ENCODE measurements around the gene MANEA.
"Not testable (repeated sequence)": the region's sequence is repeated elsewhere in the genome, so short reads cannot be mapped to it uniquely, and the experiment has no call there.

DNA sequence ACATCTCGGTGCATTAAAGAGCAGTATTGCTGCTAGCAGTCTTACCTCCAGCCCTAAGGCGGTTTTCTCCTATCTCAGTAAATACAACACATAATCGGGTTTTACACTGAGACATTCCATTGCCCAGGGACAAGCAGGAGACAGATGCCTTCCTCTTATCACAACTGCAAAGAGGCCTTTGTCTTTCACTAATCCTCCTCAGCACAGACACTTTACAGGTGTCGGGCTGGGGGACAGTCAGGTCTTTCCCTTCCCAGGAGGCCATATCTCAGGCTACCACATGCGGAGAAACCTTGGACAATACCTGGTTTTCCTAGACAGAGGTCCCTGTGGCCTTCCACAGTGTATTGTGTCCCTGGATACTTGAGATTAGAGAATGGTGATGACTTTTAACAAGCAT lies 16.4 kb upstream of the MANEA start:
- TF ChIP-seq POLR2AphosphoS5 (IDR thresholded peaks at IDR 0.05; ENCODE audit: low read depth) = not testable (repeated sequence)
- TF ChIP-seq, protein P1, sequence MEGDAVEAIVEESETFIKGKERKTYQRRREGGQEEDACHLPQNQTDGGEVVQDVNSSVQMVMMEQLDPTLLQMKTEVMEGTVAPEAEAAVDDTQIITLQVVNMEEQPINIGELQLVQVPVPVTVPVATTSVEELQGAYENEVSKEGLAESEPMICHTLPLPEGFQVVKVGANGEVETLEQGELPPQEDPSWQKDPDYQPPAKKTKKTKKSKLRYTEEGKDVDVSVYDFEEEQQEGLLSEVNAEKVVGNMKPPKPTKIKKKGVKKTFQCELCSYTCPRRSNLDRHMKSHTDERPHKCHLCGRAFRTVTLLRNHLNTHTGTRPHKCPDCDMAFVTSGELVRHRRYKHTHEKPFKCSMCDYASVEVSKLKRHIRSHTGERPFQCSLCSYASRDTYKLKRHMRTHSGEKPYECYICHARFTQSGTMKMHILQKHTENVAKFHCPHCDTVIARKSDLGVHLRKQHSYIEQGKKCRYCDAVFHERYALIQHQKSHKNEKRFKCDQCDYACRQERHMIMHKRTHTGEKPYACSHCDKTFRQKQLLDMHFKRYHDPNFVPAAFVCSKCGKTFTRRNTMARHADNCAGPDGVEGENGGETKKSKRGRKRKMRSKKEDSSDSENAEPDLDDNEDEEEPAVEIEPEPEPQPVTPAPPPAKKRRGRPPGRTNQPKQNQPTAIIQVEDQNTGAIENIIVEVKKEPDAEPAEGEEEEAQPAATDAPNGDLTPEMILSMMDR (IDR thresholded peaks at IDR 0.05; ENCODE audit: insufficient read depth, low read length) = not testable (repeated sequence)
- TF ChIP-seq, protein P2, sequence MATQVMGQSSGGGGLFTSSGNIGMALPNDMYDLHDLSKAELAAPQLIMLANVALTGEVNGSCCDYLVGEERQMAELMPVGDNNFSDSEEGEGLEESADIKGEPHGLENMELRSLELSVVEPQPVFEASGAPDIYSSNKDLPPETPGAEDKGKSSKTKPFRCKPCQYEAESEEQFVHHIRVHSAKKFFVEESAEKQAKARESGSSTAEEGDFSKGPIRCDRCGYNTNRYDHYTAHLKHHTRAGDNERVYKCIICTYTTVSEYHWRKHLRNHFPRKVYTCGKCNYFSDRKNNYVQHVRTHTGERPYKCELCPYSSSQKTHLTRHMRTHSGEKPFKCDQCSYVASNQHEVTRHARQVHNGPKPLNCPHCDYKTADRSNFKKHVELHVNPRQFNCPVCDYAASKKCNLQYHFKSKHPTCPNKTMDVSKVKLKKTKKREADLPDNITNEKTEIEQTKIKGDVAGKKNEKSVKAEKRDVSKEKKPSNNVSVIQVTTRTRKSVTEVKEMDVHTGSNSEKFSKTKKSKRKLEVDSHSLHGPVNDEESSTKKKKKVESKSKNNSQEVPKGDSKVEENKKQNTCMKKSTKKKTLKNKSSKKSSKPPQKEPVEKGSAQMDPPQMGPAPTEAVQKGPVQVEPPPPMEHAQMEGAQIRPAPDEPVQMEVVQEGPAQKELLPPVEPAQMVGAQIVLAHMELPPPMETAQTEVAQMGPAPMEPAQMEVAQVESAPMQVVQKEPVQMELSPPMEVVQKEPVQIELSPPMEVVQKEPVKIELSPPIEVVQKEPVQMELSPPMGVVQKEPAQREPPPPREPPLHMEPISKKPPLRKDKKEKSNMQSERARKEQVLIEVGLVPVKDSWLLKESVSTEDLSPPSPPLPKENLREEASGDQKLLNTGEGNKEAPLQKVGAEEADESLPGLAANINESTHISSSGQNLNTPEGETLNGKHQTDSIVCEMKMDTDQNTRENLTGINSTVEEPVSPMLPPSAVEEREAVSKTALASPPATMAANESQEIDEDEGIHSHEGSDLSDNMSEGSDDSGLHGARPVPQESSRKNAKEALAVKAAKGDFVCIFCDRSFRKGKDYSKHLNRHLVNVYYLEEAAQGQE (IDR thresholded peaks at IDR 0.05; ENCODE audit: insufficient replicate concordance, low read depth) = not testable (repeated sequence)
